ENCODE data around the gene BRI3.
"Not testable (repeated sequence)": the region's sequence is repeated elsewhere in the genome, so short reads cannot be mapped to it uniquely, and the experiment has no call there.

Gene BRI3

DNA sequence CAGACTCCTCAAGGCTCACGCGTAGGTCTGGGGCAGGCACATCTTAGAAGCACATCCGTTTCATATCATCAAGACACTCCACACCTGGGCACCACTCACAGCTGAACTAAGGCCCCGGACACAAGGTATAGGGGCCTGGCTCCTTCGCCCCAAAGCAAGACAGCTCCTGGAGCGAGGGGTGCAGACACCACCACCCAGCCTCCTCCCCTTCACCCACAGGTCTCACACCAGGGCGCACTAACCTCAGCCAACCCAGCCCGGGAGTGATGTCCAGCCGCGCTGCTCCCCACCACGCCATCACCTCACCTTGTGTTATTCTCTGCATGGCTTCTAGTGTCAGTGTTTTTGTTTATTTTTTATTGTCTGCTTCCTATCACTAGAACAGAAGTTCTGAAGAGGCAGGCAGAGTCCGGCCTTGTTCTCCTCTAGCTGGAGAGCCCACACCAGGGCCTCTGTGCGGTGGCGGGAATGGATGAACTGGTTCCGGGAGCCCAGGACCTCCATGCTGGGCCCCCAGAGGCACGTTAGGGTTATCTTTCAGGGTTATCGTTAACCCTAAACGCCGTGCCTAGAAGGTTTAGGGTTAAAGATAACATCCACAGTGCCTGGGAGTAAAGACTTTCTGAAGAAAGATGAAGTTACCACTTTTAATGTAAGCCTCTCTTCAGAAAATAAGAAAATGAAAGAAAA is 21.8 kb downstream of the BRI3 start:
- FAIRE-seq (no peak), DNase-seq (ENCODE audit: insufficient read length, low spot score) (no peak)
- TF ChIP-seq POLR2AphosphoS5 (IDR thresholded peaks at IDR 0.05; ENCODE audit: low read depth, low read length) (no peak), PAX5 (IDR thresholded peaks at IDR 0.05; ENCODE audit: insufficient read depth, low read length, severe bottlenecking) (no peak), TAF1 (IDR thresholded peaks at IDR 0.05; ENCODE audit: low read depth, low read length) (no peak), SPI1 (IDR thresholded peaks at IDR 0.05; ENCODE audit: low read depth, low read length) (no peak), POLR2A (IDR thresholded peaks at IDR 0.05; ENCODE audit: low read depth, low read length) (no peak), POU2F2 (IDR thresholded peaks at IDR 0.05; ENCODE audit: low read depth, low read length) (no peak)

DNA sequence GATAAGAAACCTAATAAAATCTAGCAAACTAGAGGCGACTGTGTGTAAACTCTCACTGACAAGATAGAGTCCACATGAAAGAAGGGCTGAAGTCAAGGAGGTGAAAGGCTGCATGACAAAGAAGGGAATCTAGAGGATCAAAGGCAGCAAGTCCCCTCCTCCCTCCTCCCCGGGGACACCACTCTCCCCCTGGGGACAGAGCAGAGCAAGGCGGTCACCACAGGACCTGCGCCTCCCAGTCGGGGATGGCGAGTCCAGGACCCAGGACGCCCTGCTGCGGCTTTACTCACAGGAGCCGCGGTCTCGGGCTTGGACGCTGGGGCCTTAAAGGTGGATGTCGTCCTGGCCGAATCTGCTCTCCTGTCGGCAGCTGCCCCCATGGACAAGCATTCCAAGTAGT is 22.4 kb downstream of the BRI3 start:
- TF ChIP-seq TAF1 (IDR thresholded peaks at IDR 0.05; ENCODE audit: low read depth, low read length) = no peak
- TF ChIP-seq POLR2AphosphoS5 (IDR thresholded peaks at IDR 0.05; ENCODE audit: low read depth, low read length) = no peak
- no peak for TF ChIP-seq SPI1 (IDR thresholded peaks at IDR 0.05; ENCODE audit: low read depth, low read length)
- TF ChIP-seq PAX5 (IDR thresholded peaks at IDR 0.05; ENCODE audit: insufficient read depth, low read length, severe bottlenecking) = no peak
- TF ChIP-seq POLR2A (IDR thresholded peaks at IDR 0.05; ENCODE audit: low read depth, low read length) = no peak
- TF ChIP-seq POU2F2 (IDR thresholded peaks at IDR 0.05; ENCODE audit: low read depth, low read length) = no peak
- FAIRE-seq (no peak), DNase-seq (ENCODE audit: insufficient read length, low spot score) (no peak)

DNA sequence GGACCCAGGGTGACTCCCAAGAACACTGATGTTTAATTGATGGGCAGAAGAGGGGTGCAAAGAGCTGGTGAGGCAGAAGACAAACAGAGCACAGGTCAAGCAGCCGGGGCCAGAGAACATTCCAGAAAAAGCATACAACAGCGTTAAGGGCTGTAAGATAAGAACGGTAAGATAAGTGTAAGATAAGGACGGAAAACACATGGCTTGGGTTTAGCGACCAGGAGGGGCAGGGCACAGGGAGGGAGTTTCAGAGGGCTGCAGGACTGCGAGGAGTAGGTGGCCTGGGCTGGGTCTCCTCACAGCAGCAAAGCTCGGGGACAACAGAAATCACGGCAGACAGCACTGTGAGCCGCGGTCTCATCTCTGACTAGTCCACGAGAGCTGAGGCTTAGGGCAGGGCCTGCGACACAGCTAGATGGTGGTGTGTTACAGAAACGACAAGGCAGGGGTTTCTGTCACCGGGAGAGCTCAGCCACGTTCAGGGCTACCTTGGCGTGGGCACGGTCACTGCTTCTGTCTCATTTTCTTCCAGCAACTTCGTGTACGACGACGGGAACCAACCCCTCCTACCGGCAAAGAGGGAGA is 24.6 kb downstream of the BRI3 start:
- DNase-seq (ENCODE audit: insufficient read length, low spot score) = no peak
- no peak for FAIRE-seq
- TF ChIP-seq SPI1 (IDR thresholded peaks at IDR 0.05; ENCODE audit: low read depth, low read length) (no peak), TAF1 (IDR thresholded peaks at IDR 0.05; ENCODE audit: low read depth, low read length) (no peak), POLR2AphosphoS5 (IDR thresholded peaks at IDR 0.05; ENCODE audit: low read depth, low read length) (no peak), POLR2A (IDR thresholded peaks at IDR 0.05; ENCODE audit: low read depth, low read length) (no peak), PAX5 (IDR thresholded peaks at IDR 0.05; ENCODE audit: insufficient read depth, low read length, severe bottlenecking) (no peak), POU2F2 (IDR thresholded peaks at IDR 0.05; ENCODE audit: low read depth, low read length) (no peak)

DNA sequence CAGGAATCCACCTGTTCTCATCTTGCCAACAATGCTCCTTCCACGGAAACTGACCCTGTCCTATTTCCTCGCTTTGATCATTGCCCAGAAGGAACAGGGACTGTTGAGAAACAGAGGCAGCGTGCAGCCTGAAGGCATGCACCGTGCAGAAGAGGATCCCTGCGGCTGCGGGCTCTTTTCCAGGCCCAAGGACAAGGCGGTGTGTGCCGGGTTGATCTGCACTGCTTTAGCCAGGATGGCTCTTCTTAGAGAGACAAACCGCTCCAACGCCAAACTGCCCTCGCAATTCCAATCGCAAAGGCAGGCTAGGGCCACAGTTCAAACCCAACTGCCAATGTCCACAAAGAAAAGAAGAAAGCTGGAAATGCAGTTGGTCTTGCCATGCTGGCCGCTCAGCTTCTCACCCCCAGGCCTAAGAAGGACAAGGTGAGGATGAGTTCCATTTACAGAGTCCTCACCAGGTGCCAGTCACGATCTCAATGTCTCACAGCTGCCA is 26.5 kb downstream of the BRI3 start:
- TF ChIP-seq TAF1 (IDR thresholded peaks at IDR 0.05; ENCODE audit: low read depth, low read length) (no peak), SPI1 (IDR thresholded peaks at IDR 0.05; ENCODE audit: low read depth, low read length) (no peak), POLR2A (IDR thresholded peaks at IDR 0.05; ENCODE audit: low read depth, low read length) (no peak), PAX5 (IDR thresholded peaks at IDR 0.05; ENCODE audit: insufficient read depth, low read length, severe bottlenecking) (no peak), POU2F2 (IDR thresholded peaks at IDR 0.05; ENCODE audit: low read depth, low read length) (no peak), POLR2AphosphoS5 (IDR thresholded peaks at IDR 0.05; ENCODE audit: low read depth, low read length) (no peak)
- DNase-seq (ENCODE audit: insufficient read length, low spot score) = no peak
- FAIRE-seq = no peak

DNA sequence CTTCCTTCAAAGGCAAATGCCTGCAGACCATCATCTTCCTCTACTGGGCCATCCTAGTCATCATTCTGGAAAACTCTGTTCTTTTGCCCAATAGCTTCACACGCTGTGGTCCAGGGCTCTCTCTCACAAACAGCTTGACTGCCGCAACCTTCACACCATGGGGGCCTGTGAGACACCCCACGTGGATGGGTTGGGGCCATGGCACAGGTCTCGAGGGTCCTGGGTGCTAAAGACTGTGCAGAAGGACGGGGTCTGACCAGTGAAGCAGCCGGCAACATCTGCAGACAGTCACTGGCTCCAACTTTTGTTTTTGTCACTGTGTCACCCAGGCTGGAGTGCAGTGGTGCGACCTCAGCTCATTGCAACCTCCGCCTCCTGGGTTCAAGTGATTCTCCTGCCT is 28.1 kb downstream of the BRI3 start:
- no peak for TF ChIP-seq PAX5 (IDR thresholded peaks at IDR 0.05; ENCODE audit: insufficient read depth, low read length, severe bottlenecking)
- TF ChIP-seq TAF1 (IDR thresholded peaks at IDR 0.05; ENCODE audit: low read depth, low read length) = no peak
- TF ChIP-seq POLR2A (IDR thresholded peaks at IDR 0.05; ENCODE audit: low read depth, low read length) = no peak
- FAIRE-seq = no peak

DNA sequence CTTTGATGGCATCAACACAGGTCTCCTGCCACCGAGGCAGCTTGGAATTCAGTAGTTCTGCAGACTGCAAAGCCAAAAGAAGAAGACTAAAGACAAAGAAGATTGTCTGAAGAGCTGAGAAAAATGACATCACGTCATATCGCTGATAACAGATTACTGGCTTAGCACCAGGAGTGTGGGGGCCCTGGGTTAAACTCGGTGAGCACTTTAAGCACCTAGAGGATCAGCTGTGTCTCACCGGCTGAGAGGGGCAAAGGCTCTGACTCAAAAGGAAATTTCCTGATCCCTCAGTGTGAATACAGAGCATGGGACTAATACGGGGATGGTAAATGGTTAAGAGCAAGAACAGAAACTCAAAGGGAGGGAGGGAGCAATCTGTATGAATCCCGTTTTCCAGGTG is 30.7 kb downstream of the BRI3 start:
- DNase-seq (ENCODE audit: insufficient read length, low spot score) (no peak), FAIRE-seq (no peak)
- TF ChIP-seq POLR2AphosphoS5 (IDR thresholded peaks at IDR 0.05; ENCODE audit: low read depth, low read length) (no peak), POU2F2 (IDR thresholded peaks at IDR 0.05; ENCODE audit: low read depth, low read length) (no peak), PAX5 (IDR thresholded peaks at IDR 0.05; ENCODE audit: insufficient read depth, low read length, severe bottlenecking) (no peak), SPI1 (IDR thresholded peaks at IDR 0.05; ENCODE audit: low read depth, low read length) (no peak)

More for the DNA sequence above, 28.1 kb downstream of the BRI3 start:
- DNase-seq (ENCODE audit: insufficient read length, low spot score) = no peak

DNA sequence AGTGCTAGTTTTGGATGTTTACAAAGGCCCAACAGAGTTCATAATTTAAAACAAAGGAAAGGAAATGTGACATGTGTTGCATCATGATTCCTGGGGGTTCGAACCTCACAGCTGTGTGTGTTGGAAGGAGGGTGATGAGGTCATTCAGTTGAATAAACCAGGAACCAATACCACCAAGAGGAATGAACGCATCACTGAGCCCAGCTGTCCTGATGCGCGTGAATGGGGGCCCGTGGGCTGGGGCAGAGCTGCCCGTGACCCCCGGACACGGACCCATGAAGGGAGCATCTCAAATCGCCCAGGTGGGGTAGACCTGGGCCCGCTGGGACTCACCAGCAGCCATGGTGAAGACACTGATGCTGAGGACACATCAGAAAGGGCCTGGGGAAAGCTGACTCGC is 33.0 kb downstream of the BRI3 start:
- DNase-seq (ENCODE audit: insufficient read length, low spot score) = no peak
- TF ChIP-seq PAX5 (IDR thresholded peaks at IDR 0.05; ENCODE audit: insufficient read depth, low read length, severe bottlenecking) = peak; percentile 83
- TF ChIP-seq POLR2AphosphoS5 (IDR thresholded peaks at IDR 0.05; ENCODE audit: low read depth, low read length) = no peak
- peak; percentile 56 for FAIRE-seq

DNA sequence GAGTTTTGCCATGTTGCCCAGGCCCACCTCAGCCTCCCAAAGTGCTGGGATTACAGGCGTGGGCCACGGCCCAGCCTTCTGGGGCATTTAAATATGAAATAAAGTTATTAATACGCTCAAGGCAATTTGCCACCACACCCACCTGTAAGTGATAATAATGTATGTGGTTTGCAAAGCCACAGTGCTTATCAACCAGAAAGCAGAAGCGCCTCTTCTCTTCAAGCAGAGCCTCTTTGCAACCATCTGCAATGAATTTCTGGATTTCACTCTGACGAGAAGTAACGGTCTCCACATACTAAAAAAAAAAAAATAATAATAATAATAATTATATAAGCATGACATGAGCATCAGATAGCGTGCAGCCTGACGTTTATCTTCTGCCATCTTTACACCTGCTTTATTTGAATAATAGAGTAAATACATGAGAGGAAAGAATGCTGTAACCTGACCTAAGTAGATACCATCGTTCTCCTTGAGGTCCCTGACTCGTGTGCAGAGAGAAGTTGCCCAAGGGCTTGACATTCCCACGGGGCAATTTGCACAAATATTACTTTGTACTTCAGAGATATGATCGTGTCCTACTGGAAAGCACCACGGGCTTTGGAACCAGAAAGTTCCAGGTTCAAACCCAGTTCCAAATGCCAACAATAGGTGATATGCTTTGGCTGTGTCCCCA is 34.0 kb downstream of the BRI3 start:
- TF ChIP-seq SPI1 (IDR thresholded peaks at IDR 0.05; ENCODE audit: low read depth, low read length) = peak; percentile 94
- TF ChIP-seq POLR2AphosphoS5 (IDR thresholded peaks at IDR 0.05; ENCODE audit: low read depth, low read length) = no peak
- peak; percentile 19 for TF ChIP-seq PAX5 (IDR thresholded peaks at IDR 0.05; ENCODE audit: insufficient read depth, low read length, severe bottlenecking)
- peak; percentile 82; the same call in 1 of the 2 replicates for TF ChIP-seq POU2F2 (IDR thresholded peaks at IDR 0.05; ENCODE audit: low read depth, low read length)
- no peak for TF ChIP-seq TAF1 (IDR thresholded peaks at IDR 0.05; ENCODE audit: low read depth, low read length)
- TF ChIP-seq POLR2A (IDR thresholded peaks at IDR 0.05; ENCODE audit: low read depth, low read length) = no peak
- DNase-seq (ENCODE audit: insufficient read length, low spot score) (no peak), FAIRE-seq (no peak)

DNA sequence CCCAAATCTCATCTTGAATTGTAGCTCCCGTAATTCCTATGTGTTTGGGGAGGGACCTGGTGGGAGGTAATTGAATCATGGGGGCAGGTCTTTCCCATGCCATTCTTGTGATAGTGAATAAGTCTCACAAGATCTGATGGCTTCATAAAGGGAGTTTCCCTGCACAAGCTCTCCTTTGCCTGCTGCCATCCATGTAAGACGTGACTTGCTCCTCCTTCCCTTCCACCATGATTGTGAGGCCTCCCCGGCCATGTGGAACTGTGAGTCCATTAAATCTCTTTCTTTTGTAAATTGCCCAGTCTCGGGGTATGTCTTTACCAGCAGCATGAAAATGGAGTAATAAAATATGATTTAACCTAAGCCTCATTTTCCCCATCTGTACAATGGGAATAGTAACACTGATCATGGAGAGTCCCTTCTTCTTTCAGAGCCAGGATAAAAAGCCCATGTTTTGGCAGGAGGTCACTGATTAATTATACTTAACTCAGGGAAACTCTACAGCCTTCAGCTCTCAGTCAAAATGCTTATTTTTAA is 34.6 kb downstream of the BRI3 start:
- not testable (repeated sequence) for FAIRE-seq; DNase-seq (ENCODE audit: insufficient read length, low spot score)

Measured in GM12891 (cell line).